Measurements from ENCODE around the gene NLGN4X. TPM values are rescaled to one million over a fixed set of nuclear protein-coding genes. Genes with fewer than 3 reads are reported as not detected.

NLGN4X gene
- total RNA-seq, 1 experiment from 2014 or later, result 0.05 TPM

DNA sequence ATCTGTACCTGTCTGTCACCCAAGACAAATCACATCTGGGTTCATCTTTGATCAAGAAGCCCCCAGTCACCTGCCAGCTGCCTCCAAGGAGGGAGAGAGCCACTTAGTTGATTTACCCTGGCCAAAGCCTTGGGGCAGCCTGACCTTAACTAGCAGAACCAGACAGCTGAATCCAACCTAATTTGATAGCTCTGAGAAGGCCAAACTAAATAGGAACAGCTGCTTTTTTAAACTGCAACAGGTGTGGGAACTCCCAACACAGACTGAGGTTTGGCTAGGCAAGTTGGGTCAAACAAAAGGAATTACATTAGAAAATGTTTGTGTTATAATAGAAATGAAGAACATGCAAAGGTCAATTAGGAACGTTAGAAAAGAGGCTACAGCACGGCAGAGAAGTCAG lies 375.7 kb downstream of the NLGN4X start:
- no peaks in the 10 kb centered on the region for H3K9me3 ChIP-seq (ENCODE audit: control insufficient read depth in 1 of 2, insufficient read depth in 1 of 2, low read depth in 1 of 2, low read length in 2 of 2)
- CTCF ChIA-PET, result no interaction called here

DNA sequence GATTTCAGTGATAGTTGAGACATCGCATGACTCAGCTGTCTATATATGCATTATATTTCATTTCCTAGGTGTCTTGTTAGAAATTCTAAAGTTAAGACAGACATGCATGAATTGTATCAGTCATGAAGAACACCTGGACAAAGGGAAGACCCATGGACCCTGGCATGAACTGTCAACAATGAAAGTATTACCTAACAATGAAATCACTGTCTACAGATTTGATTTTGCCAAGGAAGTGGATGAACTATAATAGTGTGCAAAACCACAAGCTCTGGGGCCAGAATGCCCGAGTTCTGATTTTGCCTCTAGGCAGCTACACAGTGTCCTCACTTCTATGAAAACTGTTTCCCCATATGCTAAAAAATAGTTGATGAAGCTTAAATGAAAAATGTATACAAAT lies 386.1 kb downstream of the NLGN4X start:
- Histone ChIP-seq H2AFZ (ENCODE audit: low read depth, low read length, poor library complexity, severe bottlenecking) (no peak overlapping the region), H3K79me2 (ENCODE audit: insufficient read depth, low read length) (no peaks in the 10 kb centered on the region), H3K36me3 (ENCODE audit: control insufficient read depth in 1 of 2, insufficient read depth in 2 of 2, low read length in 2 of 2) (no peaks in the 10 kb centered on the region), H3K4me1 (ENCODE audit: control insufficient read depth in 1 of 2, insufficient read depth in 2 of 2, low read length in 2 of 2) (no peaks in the 10 kb centered on the region), H3K4me2 (ENCODE audit: low read length) (no peak overlapping the region), H3K9ac (ENCODE audit: low read length) (no peak overlapping the region), H4K20me1 (ENCODE audit: insufficient read depth) (no peaks in the 10 kb centered on the region), H3K9me2 (ENCODE audit: insufficient read depth) (no peaks in the 10 kb centered on the region), H3K9me3 (ENCODE audit: control insufficient read depth in 1 of 2, insufficient read depth in 1 of 2, low read depth in 1 of 2, low read length in 2 of 2) (no peaks in the 10 kb centered on the region), H3K27ac (ENCODE audit: low read depth, low read length) (no peak overlapping the region), H3K4me3 (replicated peaks in 1 of 2; ENCODE audit: low read depth in 1 of 2, low read length in 2 of 2) (no peak overlapping the region), H3K27me3 (ENCODE audit: insufficient read depth, low read length) (no peaks in the 10 kb centered on the region)
- ChIA-PET CTCF (no interaction called here), POLR2A (no interaction called here), RAD21 (ENCODE audit: low non-redundant PET in 1 of 2, low total read pairs in 2 of 2, uncharacterized antibody in 2 of 2, unreplicated experiment in 2 of 2) (no interaction called here)
- no peak for DNase-seq (ENCODE audit: low read depth, low spot score)
- BruUV-seq (replicated peaks), result no TSS peak
- ATAC-seq, result no peak
- intact Hi-C loops (cut with micrococcal nuclease), result no loop called here
- no peak for TF ChIP-seq ZFX (IDR thresholded peaks at IDR 0.05)
- TF ChIP-seq EGR1 (IDR thresholded peaks at IDR 0.05; ENCODE audit: low read depth), result no peak
- TF ChIP-seq, protein P1, sequence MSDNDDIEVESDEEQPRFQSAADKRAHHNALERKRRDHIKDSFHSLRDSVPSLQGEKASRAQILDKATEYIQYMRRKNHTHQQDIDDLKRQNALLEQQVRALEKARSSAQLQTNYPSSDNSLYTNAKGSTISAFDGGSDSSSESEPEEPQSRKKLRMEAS (IDR thresholded peaks at IDR 0.05), result no peak
- TF ChIP-seq ZNF274 (IDR thresholded peaks at IDR 0.05; ENCODE audit: low read depth, low read length), result no peak
- TF ChIP-seq, protein P2, sequence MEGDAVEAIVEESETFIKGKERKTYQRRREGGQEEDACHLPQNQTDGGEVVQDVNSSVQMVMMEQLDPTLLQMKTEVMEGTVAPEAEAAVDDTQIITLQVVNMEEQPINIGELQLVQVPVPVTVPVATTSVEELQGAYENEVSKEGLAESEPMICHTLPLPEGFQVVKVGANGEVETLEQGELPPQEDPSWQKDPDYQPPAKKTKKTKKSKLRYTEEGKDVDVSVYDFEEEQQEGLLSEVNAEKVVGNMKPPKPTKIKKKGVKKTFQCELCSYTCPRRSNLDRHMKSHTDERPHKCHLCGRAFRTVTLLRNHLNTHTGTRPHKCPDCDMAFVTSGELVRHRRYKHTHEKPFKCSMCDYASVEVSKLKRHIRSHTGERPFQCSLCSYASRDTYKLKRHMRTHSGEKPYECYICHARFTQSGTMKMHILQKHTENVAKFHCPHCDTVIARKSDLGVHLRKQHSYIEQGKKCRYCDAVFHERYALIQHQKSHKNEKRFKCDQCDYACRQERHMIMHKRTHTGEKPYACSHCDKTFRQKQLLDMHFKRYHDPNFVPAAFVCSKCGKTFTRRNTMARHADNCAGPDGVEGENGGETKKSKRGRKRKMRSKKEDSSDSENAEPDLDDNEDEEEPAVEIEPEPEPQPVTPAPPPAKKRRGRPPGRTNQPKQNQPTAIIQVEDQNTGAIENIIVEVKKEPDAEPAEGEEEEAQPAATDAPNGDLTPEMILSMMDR (IDR thresholded peaks at IDR 0.05 in 2 of 3, conservative IDR thresholded peaks at IDR 0.05 in 1 of 3; ENCODE audit: borderline replicate concordance in 1 of 3, insufficient read depth in 1 of 3, low read depth in 2 of 3, low read length in 2 of 3), result no peak
- no peak for TF ChIP-seq SIN3A (IDR thresholded peaks at IDR 0.05; ENCODE audit: low read depth)
- no peak for TF ChIP-seq CEBPB (IDR thresholded peaks at IDR 0.05; ENCODE audit: low read depth)
- TF ChIP-seq, protein P3, sequence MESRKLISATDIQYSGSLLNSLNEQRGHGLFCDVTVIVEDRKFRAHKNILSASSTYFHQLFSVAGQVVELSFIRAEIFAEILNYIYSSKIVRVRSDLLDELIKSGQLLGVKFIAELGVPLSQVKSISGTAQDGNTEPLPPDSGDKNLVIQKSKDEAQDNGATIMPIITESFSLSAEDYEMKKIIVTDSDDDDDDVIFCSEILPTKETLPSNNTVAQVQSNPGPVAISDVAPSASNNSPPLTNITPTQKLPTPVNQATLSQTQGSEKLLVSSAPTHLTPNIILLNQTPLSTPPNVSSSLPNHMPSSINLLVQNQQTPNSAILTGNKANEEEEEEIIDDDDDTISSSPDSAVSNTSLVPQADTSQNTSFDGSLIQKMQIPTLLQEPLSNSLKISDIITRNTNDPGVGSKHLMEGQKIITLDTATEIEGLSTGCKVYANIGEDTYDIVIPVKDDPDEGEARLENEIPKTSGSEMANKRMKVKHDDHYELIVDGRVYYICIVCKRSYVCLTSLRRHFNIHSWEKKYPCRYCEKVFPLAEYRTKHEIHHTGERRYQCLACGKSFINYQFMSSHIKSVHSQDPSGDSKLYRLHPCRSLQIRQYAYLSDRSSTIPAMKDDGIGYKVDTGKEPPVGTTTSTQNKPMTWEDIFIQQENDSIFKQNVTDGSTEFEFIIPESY (IDR thresholded peaks at IDR 0.05; ENCODE audit: extremely low read depth, insufficient replicate concordance, low read length), result no peak
- TF ChIP-seq RAD21 (IDR thresholded peaks at IDR 0.05; ENCODE audit: low read depth), result no peak
- TF ChIP-seq, protein P4, sequence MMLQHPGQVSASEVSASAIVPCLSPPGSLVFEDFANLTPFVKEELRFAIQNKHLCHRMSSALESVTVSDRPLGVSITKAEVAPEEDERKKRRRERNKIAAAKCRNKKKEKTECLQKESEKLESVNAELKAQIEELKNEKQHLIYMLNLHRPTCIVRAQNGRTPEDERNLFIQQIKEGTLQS (IDR thresholded peaks at IDR 0.05), result no peak
- no peak for TF ChIP-seq POLR2AphosphoS5 (IDR thresholded peaks at IDR 0.05; ENCODE audit: low read depth, low read length)
- no peak for TF ChIP-seq JUND (IDR thresholded peaks at IDR 0.05)
- TF ChIP-seq YY1 (IDR thresholded peaks at IDR 0.05; ENCODE audit: extremely low read depth, insufficient replicate concordance, low read depth, low read length), result no peak

More for the DNA sequence above, 375.7 kb downstream of the NLGN4X start:
- H3K9me2 ChIP-seq (ENCODE audit: insufficient read depth), result no peaks in the 10 kb centered on the region
- no peaks in the 10 kb centered on the region for H3K27me3 ChIP-seq (ENCODE audit: insufficient read depth, low read length)
- H3K36me3 ChIP-seq (ENCODE audit: control insufficient read depth in 1 of 2, insufficient read depth in 2 of 2, low read length in 2 of 2), result no peaks in the 10 kb centered on the region
- intact Hi-C loops (cut with micrococcal nuclease), result no loop called here
- H3K4me2 ChIP-seq (ENCODE audit: low read length), result no peak overlapping the region
- BruUV-seq (replicated peaks), result no TSS peak
- H2AFZ ChIP-seq (ENCODE audit: low read depth, low read length, poor library complexity, severe bottlenecking), result no peak overlapping the region
- no peak overlapping the region for H3K4me3 ChIP-seq (replicated peaks in 1 of 2; ENCODE audit: low read depth in 1 of 2, low read length in 2 of 2)
- no peaks in the 10 kb centered on the region for H3K79me2 ChIP-seq (ENCODE audit: insufficient read depth, low read length)
- H3K4me1 ChIP-seq (ENCODE audit: control insufficient read depth in 1 of 2, insufficient read depth in 2 of 2, low read length in 2 of 2), result no peaks in the 10 kb centered on the region
- no peaks in the 10 kb centered on the region for H4K20me1 ChIP-seq (ENCODE audit: insufficient read depth)
- TF ChIP-seq SRF (IDR thresholded peaks at IDR 0.05; ENCODE audit: low read depth) (no peak), EZH2phosphoT487 (IDR thresholded peaks at IDR 0.05; ENCODE audit: borderline replicate concordance) (no peak), POLR2AphosphoS5 (IDR thresholded peaks at IDR 0.05; ENCODE audit: low read depth, low read length) (no peak), ELF1 (IDR thresholded peaks at IDR 0.05; ENCODE audit: borderline replicate concordance, low read depth) (no peak), ZNF274 (IDR thresholded peaks at IDR 0.05; ENCODE audit: low read depth, low read length) (no peak), FOSL1 (IDR thresholded peaks at IDR 0.05; ENCODE audit: low read depth) (no peak), SP1 (IDR thresholded peaks at IDR 0.05; ENCODE audit: low read depth) (no peak)
- no peak overlapping the region for H3K27ac ChIP-seq (ENCODE audit: low read depth, low read length)
- DNase-seq (ENCODE audit: low read depth, low spot score), result no peak
- no peak overlapping the region for H3K9ac ChIP-seq (ENCODE audit: low read length)
- RAD21 ChIA-PET (ENCODE audit: low non-redundant PET in 1 of 2, low total read pairs in 2 of 2, uncharacterized antibody in 2 of 2, unreplicated experiment in 2 of 2), result no interaction called here
- POLR2A ChIA-PET, result no interaction called here
- no peak for ATAC-seq

All from HCT116 (cell line).